IMR-90 (cell line): Measurements from ENCODE around the gene C16orf90.

ENCODE experiments used
- MAFK ChIP-seq: IDR thresholded peaks from 2 replicates; pipeline ENCODE4 v1.6.1; 2012; ENCODE audit warnings: low read depth, low read length, improper control_type of control experiment
- MXI1 ChIP-seq: IDR thresholded peaks from 2 replicates; pipeline ENCODE4 v1.6.1; 2012; ENCODE audit warnings: low read depth, mild to moderate bottlenecking, low read length, moderate library complexity, borderline replicate concordance
- NFE2L2 ChIP-seq: fragments of 150-350 bp; IDR thresholded peaks from 2 replicates; pipeline ENCODE4 v1.6.1; 2016; ENCODE audit warnings: low read depth, mild to moderate bottlenecking, low read length
- POLR2A ChIP-seq: IDR thresholded peaks from 2 replicates; pipeline ENCODE4 v1.6.1; 2012; ENCODE audit warnings: mild to moderate bottlenecking, low read depth, low read length
- RAD21 ChIP-seq: IDR thresholded peaks from 2 replicates; pipeline ENCODE4 v1.6.1; 2012; ENCODE audit warnings: low read length, improper control_type of control experiment
- RFX5 ChIP-seq: IDR thresholded peaks from 2 replicates; pipeline ENCODE4 v1.8.0; 2012; ENCODE audit warnings: low read depth, mild to moderate bottlenecking, low read length, moderate library complexity
- TF ChIP-seq, protein P1 (sequence below): conservative IDR thresholded peaks from 2 replicates; pipeline ENCODE4 v1.5.1; 2012; ENCODE audit warnings: mild to moderate bottlenecking, low read depth, low read length, improper control_type of control experiment
- TF ChIP-seq, protein P2 (sequence below): fragments of 150-350 bp; IDR thresholded peaks from 2 replicates; pipeline ENCODE4 v1.6.1; 2016; ENCODE audit warnings: low read depth, mild to moderate bottlenecking, low read length, moderate library complexity, borderline replicate concordance
- TF ChIP-seq, protein P3 (sequence below): fragments of 150-350 bp; IDR thresholded peaks from 2 replicates; pipeline ENCODE4 v1.6.1; 2017; ENCODE audit warnings: mild to moderate bottlenecking, antibody characterized with exemption, low read length, low read depth

DNA sequence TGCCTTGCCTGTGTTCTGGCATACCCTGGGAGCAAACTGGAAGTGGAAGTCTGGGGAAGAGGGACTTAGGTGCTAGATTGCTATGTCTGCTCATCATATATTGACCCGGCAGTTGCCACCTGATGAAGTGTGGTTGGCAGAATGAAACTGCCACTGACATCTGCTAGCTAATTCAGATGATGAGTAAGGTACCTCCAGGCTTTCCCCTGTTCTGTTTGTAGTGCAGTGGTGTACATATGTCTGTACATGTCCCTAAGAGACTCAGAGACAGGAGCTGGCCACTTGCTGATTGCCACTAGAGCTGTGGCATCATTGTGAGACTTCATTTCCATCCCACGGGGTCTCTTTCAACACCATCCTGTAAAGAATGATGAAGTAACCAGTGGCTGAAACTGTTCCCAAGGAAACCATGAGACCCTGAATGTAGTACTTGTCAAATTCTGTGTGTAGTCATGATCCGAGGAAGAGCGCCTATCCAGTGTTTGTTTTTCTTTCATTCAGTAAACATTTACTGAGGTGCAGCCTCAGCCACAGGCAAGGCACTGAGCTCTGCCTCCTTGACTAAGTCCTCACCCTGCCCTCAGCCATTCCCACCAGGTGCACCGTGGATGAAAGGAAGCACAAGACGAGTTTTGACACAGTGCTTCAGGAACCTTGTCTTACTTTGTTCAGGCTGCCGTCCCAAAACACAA is 18.7 kb upstream of the C16orf90 start:
- TF ChIP-seq, protein P1, sequence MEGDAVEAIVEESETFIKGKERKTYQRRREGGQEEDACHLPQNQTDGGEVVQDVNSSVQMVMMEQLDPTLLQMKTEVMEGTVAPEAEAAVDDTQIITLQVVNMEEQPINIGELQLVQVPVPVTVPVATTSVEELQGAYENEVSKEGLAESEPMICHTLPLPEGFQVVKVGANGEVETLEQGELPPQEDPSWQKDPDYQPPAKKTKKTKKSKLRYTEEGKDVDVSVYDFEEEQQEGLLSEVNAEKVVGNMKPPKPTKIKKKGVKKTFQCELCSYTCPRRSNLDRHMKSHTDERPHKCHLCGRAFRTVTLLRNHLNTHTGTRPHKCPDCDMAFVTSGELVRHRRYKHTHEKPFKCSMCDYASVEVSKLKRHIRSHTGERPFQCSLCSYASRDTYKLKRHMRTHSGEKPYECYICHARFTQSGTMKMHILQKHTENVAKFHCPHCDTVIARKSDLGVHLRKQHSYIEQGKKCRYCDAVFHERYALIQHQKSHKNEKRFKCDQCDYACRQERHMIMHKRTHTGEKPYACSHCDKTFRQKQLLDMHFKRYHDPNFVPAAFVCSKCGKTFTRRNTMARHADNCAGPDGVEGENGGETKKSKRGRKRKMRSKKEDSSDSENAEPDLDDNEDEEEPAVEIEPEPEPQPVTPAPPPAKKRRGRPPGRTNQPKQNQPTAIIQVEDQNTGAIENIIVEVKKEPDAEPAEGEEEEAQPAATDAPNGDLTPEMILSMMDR = no peak
- TF ChIP-seq MAFK (no peak), RFX5 (no peak), POLR2A (no peak), RAD21 (no peak), NFE2L2 (no peak), MXI1 (no peak)
- TF ChIP-seq, protein P2, sequence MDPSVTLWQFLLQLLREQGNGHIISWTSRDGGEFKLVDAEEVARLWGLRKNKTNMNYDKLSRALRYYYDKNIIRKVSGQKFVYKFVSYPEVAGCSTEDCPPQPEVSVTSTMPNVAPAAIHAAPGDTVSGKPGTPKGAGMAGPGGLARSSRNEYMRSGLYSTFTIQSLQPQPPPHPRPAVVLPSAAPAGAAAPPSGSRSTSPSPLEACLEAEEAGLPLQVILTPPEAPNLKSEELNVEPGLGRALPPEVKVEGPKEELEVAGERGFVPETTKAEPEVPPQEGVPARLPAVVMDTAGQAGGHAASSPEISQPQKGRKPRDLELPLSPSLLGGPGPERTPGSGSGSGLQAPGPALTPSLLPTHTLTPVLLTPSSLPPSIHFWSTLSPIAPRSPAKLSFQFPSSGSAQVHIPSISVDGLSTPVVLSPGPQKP = no peak
- TF ChIP-seq, protein P3, sequence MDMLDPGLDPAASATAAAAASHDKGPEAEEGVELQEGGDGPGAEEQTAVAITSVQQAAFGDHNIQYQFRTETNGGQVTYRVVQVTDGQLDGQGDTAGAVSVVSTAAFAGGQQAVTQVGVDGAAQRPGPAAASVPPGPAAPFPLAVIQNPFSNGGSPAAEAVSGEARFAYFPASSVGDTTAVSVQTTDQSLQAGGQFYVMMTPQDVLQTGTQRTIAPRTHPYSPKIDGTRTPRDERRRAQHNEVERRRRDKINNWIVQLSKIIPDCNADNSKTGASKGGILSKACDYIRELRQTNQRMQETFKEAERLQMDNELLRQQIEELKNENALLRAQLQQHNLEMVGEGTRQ = no peak
